ENCODE results near the gene IVNS1ABP.
"Not testable (repeated sequence)": the region's sequence is repeated elsewhere in the genome, so short reads cannot be mapped to it uniquely, and the experiment has no call there.

Gene IVNS1ABP

GRCh38 chr1:185257116-185257949 lies 59.7 kb downstream of the IVNS1ABP start:
- H2AFZ ChIP-seq (ENCODE audit: low read depth, low read length); H3K27me3 ChIP-seq (ENCODE audit: insufficient read depth, low read length); H3K4me1 ChIP-seq (ENCODE audit: insufficient read depth, low read length); H3K9me3 ChIP-seq (ENCODE audit: low read length); H3K4me3 ChIP-seq (ENCODE audit: low read length); H3K36me3 ChIP-seq (ENCODE audit: insufficient read depth, low read length): not testable (repeated sequence)

DNA sequence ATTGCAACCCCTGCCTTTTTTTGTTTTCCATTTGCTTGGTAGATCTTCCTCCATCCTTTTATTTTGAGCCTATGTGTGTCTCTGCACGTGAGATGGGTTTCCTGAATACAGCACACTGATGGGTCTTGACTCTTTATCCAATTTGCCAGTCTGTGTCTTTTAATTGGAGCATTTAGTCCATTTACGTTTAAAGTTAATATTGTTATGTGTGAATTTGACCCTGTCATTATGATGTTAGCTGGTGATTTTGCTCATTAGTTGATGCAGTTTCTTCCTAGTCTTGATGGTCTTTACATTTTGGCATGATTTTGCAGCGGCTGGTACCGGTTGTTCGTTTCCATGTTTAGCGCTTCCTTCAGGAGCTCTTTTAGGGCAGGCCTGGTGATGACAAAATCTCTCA lies 61.4 kb downstream of the IVNS1ABP start:
- H3K36me3 ChIP-seq (ENCODE audit: insufficient read depth, low read length); H3K4me3 ChIP-seq (ENCODE audit: low read length); H3K27me3 ChIP-seq (ENCODE audit: insufficient read depth, low read length); H3K9me3 ChIP-seq (ENCODE audit: low read length); H2AFZ ChIP-seq (ENCODE audit: low read depth, low read length); H3K4me1 ChIP-seq (ENCODE audit: insufficient read depth, low read length): not testable (repeated sequence)

GRCh38 chr1:185252404-185252803 lies 64.6 kb downstream of the IVNS1ABP start:
- H2AFZ ChIP-seq (ENCODE audit: low read depth, low read length); H3K4me1 ChIP-seq (ENCODE audit: insufficient read depth, low read length); H3K27me3 ChIP-seq (ENCODE audit: insufficient read depth, low read length); H3K9me3 ChIP-seq (ENCODE audit: low read length); H3K36me3 ChIP-seq (ENCODE audit: insufficient read depth, low read length); H3K4me3 ChIP-seq (ENCODE audit: low read length): not testable (repeated sequence)

DNA sequence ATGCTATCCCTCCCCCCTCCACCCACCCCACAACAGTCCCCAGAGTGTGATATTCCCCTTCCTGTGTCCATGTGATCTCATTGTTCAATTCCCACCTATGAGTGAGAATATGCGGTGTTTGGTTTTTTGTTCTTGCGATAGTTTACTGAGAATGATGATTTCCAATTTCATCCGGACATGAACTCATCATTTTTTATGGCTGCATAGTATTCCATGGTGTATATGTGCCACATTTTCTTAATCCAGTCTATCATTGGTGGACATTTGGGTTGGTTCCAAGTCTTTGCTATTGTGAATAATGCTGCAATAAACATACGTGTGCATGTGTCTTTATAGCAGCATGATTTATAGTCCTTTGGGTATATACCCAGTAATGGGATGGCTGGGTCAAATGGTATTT lies 65.1 kb downstream of the IVNS1ABP start:
- not testable (repeated sequence) for H2AFZ ChIP-seq (ENCODE audit: low read depth, low read length); H3K4me1 ChIP-seq (ENCODE audit: insufficient read depth, low read length); H3K4me3 ChIP-seq (ENCODE audit: low read length); H3K36me3 ChIP-seq (ENCODE audit: insufficient read depth, low read length); H3K27me3 ChIP-seq (ENCODE audit: insufficient read depth, low read length); H3K9me3 ChIP-seq (ENCODE audit: low read length)

GRCh38 chr1:185250063-185250462 lies 67.0 kb downstream of the IVNS1ABP start:
- Histone ChIP-seq H2AFZ (ENCODE audit: low read depth, low read length) (no peak overlapping the region), H3K36me3 (ENCODE audit: insufficient read depth, low read length) (no peaks in the 10 kb centered on the region), H3K27me3 (ENCODE audit: insufficient read depth, low read length) (no peaks in the 10 kb centered on the region), H3K4me3 (ENCODE audit: low read length) (no peak overlapping the region), H3K4me1 (ENCODE audit: insufficient read depth, low read length) (no peaks in the 10 kb centered on the region), H3K9me3 (ENCODE audit: low read length) (no peaks in the 10 kb centered on the region)

DNA sequence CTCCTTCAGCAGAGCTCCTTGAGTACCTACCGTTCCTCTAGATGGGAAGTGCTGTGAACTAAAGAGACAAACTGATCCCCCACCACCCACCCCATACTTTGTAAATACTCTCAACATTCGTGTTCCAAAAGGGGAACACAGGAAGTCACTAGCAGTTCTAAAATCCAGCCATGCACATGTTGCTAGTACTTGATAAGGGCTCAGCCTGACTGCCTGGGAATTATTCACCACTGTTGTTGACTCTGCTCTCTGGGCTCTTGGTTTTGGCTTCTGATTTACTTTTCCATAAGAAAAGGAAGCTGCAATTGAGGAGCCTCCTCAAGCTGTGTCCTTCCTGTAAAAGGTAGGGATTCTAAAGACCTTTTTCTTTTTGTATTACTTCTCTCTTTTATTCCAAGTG lies 67.5 kb downstream of the IVNS1ABP start:
- H2AFZ ChIP-seq (ENCODE audit: low read depth, low read length) = no peak overlapping the region
- no peak overlapping the region for H3K4me3 ChIP-seq (ENCODE audit: low read length)
- no peaks in the 10 kb centered on the region for H3K27me3 ChIP-seq (ENCODE audit: insufficient read depth, low read length)
- H3K9me3 ChIP-seq (ENCODE audit: low read length) = no peaks in the 10 kb centered on the region
- H3K36me3 ChIP-seq (ENCODE audit: insufficient read depth, low read length) = no peaks in the 10 kb centered on the region
- no peaks in the 10 kb centered on the region for H3K4me1 ChIP-seq (ENCODE audit: insufficient read depth, low read length)
